GM12864 (cell line): ENCODE measurements around the gene MED13.

Experiments
- DNase-seq: peaks from one replicate; pipeline ENCODE4 v3.0.0-alpha.2; 2011; ENCODE audit warnings: low read depth
- H3K4me3 ChIP-seq: 2 replicates; pipeline ENCODE4 v1.5.1; 2011; ENCODE audit warnings: mild to moderate bottlenecking, low read depth, low read length, control low read depth
- CTCF ChIP-seq: IDR thresholded peaks from 2 replicates; pipeline ENCODE4 v1.5.1; 2011; ENCODE audit warnings: low read depth, mild to moderate bottlenecking, moderate library complexity, low read length, control low read depth, inconsistent platforms; ENCODE audit errors: missing control alignments

The MED13 gene

GRCh38 chr17:62105861-62106260 is 40.8 kb upstream of the MED13 start:
- no peak overlapping the region for H3K4me3 ChIP-seq
- TF ChIP-seq CTCF = no peak
- DNase-seq = no peak

GRCh38 chr17:62105357-62105756 is 40.3 kb upstream of the MED13 start:
- no peak overlapping the region for H3K4me3 ChIP-seq
- no peak for DNase-seq
- no peak for TF ChIP-seq CTCF

- DNase-seq = no peak
- TF ChIP-seq CTCF = no peak
- no peak overlapping the region for H3K4me3 ChIP-seq
Observed at GRCh38 chr17:62101515-62101914, 36.4 kb upstream of the MED13 start.

GRCh38 chr17:62101090-62101489 is 36.0 kb upstream of the MED13 start:
- no peak for DNase-seq
- H3K4me3 ChIP-seq = no peak overlapping the region
- no peak for TF ChIP-seq CTCF

- no peak overlapping the region for H3K4me3 ChIP-seq
- no peak for TF ChIP-seq CTCF
- DNase-seq = no peak
Observed at GRCh38 chr17:62100055-62100454, 35.0 kb upstream of the MED13 start.

- no peak overlapping the region for H3K4me3 ChIP-seq
- no peak for DNase-seq
- no peak for TF ChIP-seq CTCF
Observed at GRCh38 chr17:62099532-62099931, 34.5 kb upstream of the MED13 start.

GRCh38 chr17:62098623-62099231 is 33.6 kb upstream of the MED13 start:
- peak; percentile 90 for DNase-seq
- TF ChIP-seq CTCF = no peak

More at GRCh38 chr17:62098623-62099231, 33.6 kb upstream of the MED13 start:
- H3K4me3 ChIP-seq = no peak overlapping the region; the same call in 1 of the 2 replicates
